IMR-90 (cell line): ENCODE measurements around the gene RIMBP2. TPM values are rescaled to one million over a fixed set of nuclear protein-coding genes. Genes with fewer than 3 reads are reported as not detected.

Experiments
- ATAC-seq: fragments of 200-7000 bp; cut with Tn5 transposase; 2 replicates; pipeline ENCODE4 v1.9.1; 2020; ENCODE audit warnings: low read depth, mild to moderate bottlenecking, moderate library complexity
- BruUV-seq: library from RNA; stranded (reverse); fragments of 400-500 nt; replicated peaks from 2 replicates; lab custom pipeline; 2021; lab: Mats Ljungman, UMichigan
- CTCF ChIA-PET: fragments of 300-600 bp; formaldehyde crosslinking; extraction: SDS; loops from one replicate; lab custom pipeline; 2021; ENCODE audit warnings: antibody characterized with exemption; lab: Yijun Ruan, JAX
- POLR2A ChIA-PET: fragments of 300-600 bp; sonication (Branson Sonifier 250); formaldehyde crosslinking; loops from one replicate; lab custom pipeline; 2022; ENCODE audit warnings: antibody characterized with exemption; ENCODE audit not compliant: unreplicated experiment; lab: Charles Lee
- DNase-seq: peaks from one replicate; pipeline ENCODE4 v3.0.0; 2013
- H2AFZ ChIP-seq: replicated peaks from 2 replicates; pipeline ENCODE3; 2013; ENCODE audit warnings: low read length, mild to moderate bottlenecking; ENCODE audit not compliant: poor library complexity
- H2AK5ac ChIP-seq: 2 replicates; pipeline ENCODE4 v1.6.1; 2013; ENCODE audit warnings: low read depth, low read length, inconsistent platforms
- H2AK9ac ChIP-seq: replicated peaks from 2 replicates; pipeline ENCODE3; 2013; ENCODE audit warnings: mild to moderate bottlenecking, low read depth, low read length, moderate library complexity; ENCODE audit not compliant: poor library complexity
- H2BK120ac ChIP-seq: 2 replicates; pipeline ENCODE4 v1.6.1; 2013; ENCODE audit warnings: low read depth, low read length, inconsistent platforms
- H2BK15ac ChIP-seq: 3 replicates; pipeline ENCODE4 v1.6.1; 2013; ENCODE audit warnings: low read depth, low read length, inconsistent platforms
- H2BK20ac ChIP-seq: 2 replicates; pipeline ENCODE4 v1.6.1; 2013; ENCODE audit warnings: low read depth, mild to moderate bottlenecking, inconsistent platforms, low read length, moderate library complexity
- H2BK5ac ChIP-seq: 2 replicates; pipeline ENCODE4 v1.6.1; 2013; ENCODE audit warnings: mild to moderate bottlenecking, low read depth, low read length, inconsistent platforms; ENCODE audit not compliant: poor library complexity, severe bottlenecking
- H3K14ac ChIP-seq: replicated peaks from 2 replicates; pipeline ENCODE4 v1.6.1; 2013; ENCODE audit warnings: low read depth, low read length, inconsistent platforms
- H3K18ac ChIP-seq: 2 replicates; pipeline ENCODE4 v1.6.1; 2013; ENCODE audit warnings: low read depth, low read length, control low read depth
- H3K23ac ChIP-seq: 2 replicates; pipeline ENCODE4 v1.6.1; 2013; ENCODE audit warnings: low read depth, low read length, inconsistent platforms
- H3K27ac ChIP-seq: 2 replicates; pipeline ENCODE4 v1.5.1; 2013; ENCODE audit warnings: mild to moderate bottlenecking, control low read depth, low read length; ENCODE audit not compliant: insufficient read depth
- H3K27me3 ChIP-seq: 2 replicates; pipeline ENCODE4 v1.6.1; 2013; ENCODE audit warnings: low read length; ENCODE audit not compliant: control insufficient read depth, insufficient read depth
- H3K36me3 ChIP-seq: 2 replicates; pipeline ENCODE4 v1.6.1; 2013; ENCODE audit warnings: low read length, mixed read lengths; ENCODE audit not compliant: control insufficient read depth, insufficient read depth
- H3K4ac ChIP-seq: 2 replicates; pipeline ENCODE4 v1.6.1; 2013; ENCODE audit warnings: low read depth, low read length, inconsistent platforms
- H3K4me1 ChIP-seq: 2 replicates; pipeline ENCODE4 v1.6.1; 2013; ENCODE audit warnings: low read length, mixed read lengths; ENCODE audit not compliant: control insufficient read depth, insufficient read depth
- H3K4me2 ChIP-seq: 2 replicates; pipeline ENCODE4 v1.6.1; 2013; ENCODE audit warnings: low read depth, mild to moderate bottlenecking, control low read depth, low read length, moderate library complexity
- H3K4me3 ChIP-seq: 2 replicates; pipeline ENCODE4 v1.5.1; 2013; ENCODE audit warnings: low read depth, mild to moderate bottlenecking, control low read depth, low read length, moderate library complexity; ENCODE audit not compliant: insufficient read depth
- H3K56ac ChIP-seq: 2 replicates; pipeline ENCODE4 v1.6.1; 2013; ENCODE audit warnings: low read length, inconsistent platforms; ENCODE audit not compliant: insufficient read depth; ENCODE audit errors: extremely low read depth
- H3K79me1 ChIP-seq, 2 experiments: 2 replicates each; pipeline ENCODE4 v1.6.1; 2013; ENCODE audit warnings: low read length in 2 of 2, inconsistent platforms in 1 of 2, low read depth in 1 of 2
- H3K9ac ChIP-seq: 2 replicates; pipeline ENCODE4 v1.6.1; 2013; ENCODE audit warnings: low read depth, low read length, control low read depth
- H3K9me1 ChIP-seq: 2 replicates; pipeline ENCODE4 v1.6.1; 2013; ENCODE audit warnings: low read length, inconsistent platforms; ENCODE audit not compliant: insufficient read depth
- H3K9me3 ChIP-seq: 2 replicates; pipeline ENCODE4 v1.6.1; 2013; ENCODE audit warnings: low read length; ENCODE audit not compliant: control insufficient read depth, insufficient read depth
- H4K20me1 ChIP-seq: 2 replicates; pipeline ENCODE4 v1.6.1; 2013; ENCODE audit warnings: low read length, inconsistent platforms; ENCODE audit not compliant: insufficient read depth
- H4K5ac ChIP-seq: 2 replicates; pipeline ENCODE4 v1.6.1; 2013; ENCODE audit warnings: mild to moderate bottlenecking, low read depth, low read length, control low read depth
- H4K8ac ChIP-seq, 2 experiments: 2 replicates each; pipeline ENCODE4 v1.6.1; 2013; ENCODE audit warnings: low read depth in 2 of 2, low read length in 2 of 2, control low read depth in 1 of 2, inconsistent platforms in 1 of 2
- H4K91ac ChIP-seq: 2 replicates; pipeline ENCODE4 v1.6.1; 2013; ENCODE audit warnings: low read depth, low read length, inconsistent platforms; ENCODE audit not compliant: insufficient read depth
- MAFK ChIP-seq: IDR thresholded peaks from 2 replicates; pipeline ENCODE4 v1.6.1; 2012; ENCODE audit warnings: low read depth, low read length, improper control_type of control experiment
- POLR2A ChIP-seq: IDR thresholded peaks from 2 replicates; pipeline ENCODE4 v1.6.1; 2012; ENCODE audit warnings: mild to moderate bottlenecking, low read depth, low read length
- RAD21 ChIP-seq: IDR thresholded peaks from 2 replicates; pipeline ENCODE4 v1.6.1; 2012; ENCODE audit warnings: low read length, improper control_type of control experiment
- RCOR1 ChIP-seq: IDR thresholded peaks from 2 replicates; pipeline ENCODE4 v1.6.1; 2012; ENCODE audit warnings: mild to moderate bottlenecking, low read length, improper control_type of control experiment; ENCODE audit not compliant: insufficient replicate concordance
- SMC3 ChIP-seq: fragments of 150-350 bp; IDR thresholded peaks from 2 replicates; pipeline ENCODE4 v1.6.1; 2016; ENCODE audit warnings: low read depth, mild to moderate bottlenecking, antibody characterized with exemption, low read length, moderate library complexity
- WGBS, 2 experiments: methylation state at CpG; one replicate each; pipeline versions ENCODE4 v1.1.5 to v1.1.7; 2013; ENCODE audit warnings: missing lambda C conversion rate in 2 of 2; ENCODE audit not compliant: insufficient read length in 1 of 2; ENCODE audit errors: extremely low coverage in 2 of 2; 5-methylcytosine and 5-hydroxymethylcytosine counted together
- dilution Hi-C: fragments of 300-500 bp; cut with HindIII; formaldehyde crosslinking; loops from one replicate; pipeline ENCODE4 v1.14.3; 2018; ENCODE audit warnings: low sequenced_read_pairs; ENCODE audit not compliant: unreplicated experiment
- in situ Hi-C: fragments of 300-500 bp; cut with MboI; formaldehyde crosslinking; loops from 3 replicates; pipeline ENCODE4 v1.14.3; 2019; ENCODE audit warnings: low sequenced_read_pairs, inconsistent platforms, mixed read lengths
- intact Hi-C: fragments of 100-400 bp; cut with micrococcal nuclease; formaldehyde crosslinking; loops from 2 replicates; pipeline ENCODE4 v1.10.0; 2022
- polyA plus RNA-seq, 3 experiments: library from polyadenylated mRNA; depleted of rRNA; stranded (reverse); fragments of >200 nt; gene quantifications; 2 replicates each; pipeline ENCODE4 v1.2.3, GENCODE V29; 2012; ENCODE audit warnings: low replicate concordance in 1 of 3
- total RNA-seq: library from RNA; depleted of rRNA; stranded (reverse); fragments of >200 nt; gene quantifications from 2 replicates; pipeline ENCODE4 v1.2.3, GENCODE V29; 2012
- TF ChIP-seq, protein P1 (sequence below): conservative IDR thresholded peaks from 2 replicates; pipeline ENCODE4 v1.5.1; 2012; ENCODE audit warnings: mild to moderate bottlenecking, low read depth, low read length, improper control_type of control experiment

Gene RIMBP2
- total and polyA plus RNA-seq, 2 of the 4 experiments (the other 2 are of a cell fraction), result not detected

- Histone ChIP-seq H3K18ac (no peak overlapping the region), H4K91ac (no peak overlapping the region), H2BK15ac (no peak overlapping the region), H3K9me1 (no peaks in the 10 kb centered on the region), H4K20me1 (no peaks in the 10 kb centered on the region), H3K27me3 (no peaks in the 10 kb centered on the region), H2BK120ac (no peak overlapping the region), H3K4ac (no peak overlapping the region), H2AFZ (no peak overlapping the region), H3K14ac (no peak overlapping the region), H3K56ac (no peak overlapping the region), H4K8ac (no peak overlapping the region), H3K4me3 (no peak overlapping the region), H3K9me3 (peaks cover 49% of the 10 kb centered on the region), H3K9ac (no peak overlapping the region), H3K36me3 (no peaks in the 10 kb centered on the region), H3K79me1 (no peaks in the 10 kb centered on the region), H3K23ac (no peak overlapping the region), H2AK5ac (no peak overlapping the region), H2BK20ac (no peak overlapping the region), H3K4me2 (no peak overlapping the region), H2AK9ac (no peak overlapping the region), H4K5ac (no peak overlapping the region), H2BK5ac (no peak overlapping the region), H3K27ac (no peak overlapping the region), H3K4me1 (no peaks in the 10 kb centered on the region)
- no CpG with 5 or more reads among the region's 11 CpGs for WGBS, 2 experiments
- in situ Hi-C loops (no loop called here), dilution Hi-C loops (no loop called here), intact Hi-C loops (no loop called here)
- ChIA-PET POLR2A (no interaction called here), CTCF (no interaction called here)
- TF ChIP-seq RAD21, result no peak
- no peak for TF ChIP-seq MAFK
- no peak for TF ChIP-seq RCOR1
- no peak for TF ChIP-seq SMC3
- TF ChIP-seq POLR2A, result no peak
- TF ChIP-seq, protein P1, sequence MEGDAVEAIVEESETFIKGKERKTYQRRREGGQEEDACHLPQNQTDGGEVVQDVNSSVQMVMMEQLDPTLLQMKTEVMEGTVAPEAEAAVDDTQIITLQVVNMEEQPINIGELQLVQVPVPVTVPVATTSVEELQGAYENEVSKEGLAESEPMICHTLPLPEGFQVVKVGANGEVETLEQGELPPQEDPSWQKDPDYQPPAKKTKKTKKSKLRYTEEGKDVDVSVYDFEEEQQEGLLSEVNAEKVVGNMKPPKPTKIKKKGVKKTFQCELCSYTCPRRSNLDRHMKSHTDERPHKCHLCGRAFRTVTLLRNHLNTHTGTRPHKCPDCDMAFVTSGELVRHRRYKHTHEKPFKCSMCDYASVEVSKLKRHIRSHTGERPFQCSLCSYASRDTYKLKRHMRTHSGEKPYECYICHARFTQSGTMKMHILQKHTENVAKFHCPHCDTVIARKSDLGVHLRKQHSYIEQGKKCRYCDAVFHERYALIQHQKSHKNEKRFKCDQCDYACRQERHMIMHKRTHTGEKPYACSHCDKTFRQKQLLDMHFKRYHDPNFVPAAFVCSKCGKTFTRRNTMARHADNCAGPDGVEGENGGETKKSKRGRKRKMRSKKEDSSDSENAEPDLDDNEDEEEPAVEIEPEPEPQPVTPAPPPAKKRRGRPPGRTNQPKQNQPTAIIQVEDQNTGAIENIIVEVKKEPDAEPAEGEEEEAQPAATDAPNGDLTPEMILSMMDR, result no peak
- BruUV-seq, result no TSS peak
- DNase-seq, result no peak
- ATAC-seq, result no peak
These were observed 194.5 kb downstream of the RIMBP2 start for GRCh38 chr12:130521375-130522124.
